Stimulated activated effector memory CD8-positive, alpha-beta T cell treated with anti-CD3 and anti-CD28 coated beads, Interleukin-12 subunit alpha, Interleukin-12 subunit beta, amount 100 ng/mL, for 72 hours (primary cell): ENCODE results near the gene LARP4.
"Not testable (repeated sequence)": the region's sequence is repeated elsewhere in the genome, so short reads cannot be mapped to it uniquely, and the experiment has no call there.

Experiments used
- ATAC-seq: fragments of 150-1000 bp; cut with Tn5 transposase; 2 replicates; pipeline ENCODE4 v1.10.0; 2021
- DNase-seq, 2 donors: peaks; one replicate each; pipeline ENCODE4 v3.0.0; 2021 to 2022; ENCODE audit warnings: low spot score in 2 of 2
- H3K27ac Mint-ChIP-seq: one replicate; pipeline ENCODE4 v1.8.0; 2022; ENCODE audit warnings: mild to moderate bottlenecking, mixed read lengths
- H3K36me3 Mint-ChIP-seq: one replicate; pipeline ENCODE4 v1.8.0; 2022; ENCODE audit warnings: mild to moderate bottlenecking, mixed read lengths
- H3K4me1 Mint-ChIP-seq: one replicate; pipeline ENCODE4 v1.8.0; 2022; ENCODE audit warnings: mixed read lengths
- H3K4me3 Mint-ChIP-seq: one replicate; pipeline ENCODE4 v1.8.0; 2022; ENCODE audit warnings: mild to moderate bottlenecking, mixed read lengths
- H3K9me3 Mint-ChIP-seq: one replicate; pipeline ENCODE4 v1.8.0; 2022; ENCODE audit warnings: mixed read lengths

Gene LARP4

DNA sequence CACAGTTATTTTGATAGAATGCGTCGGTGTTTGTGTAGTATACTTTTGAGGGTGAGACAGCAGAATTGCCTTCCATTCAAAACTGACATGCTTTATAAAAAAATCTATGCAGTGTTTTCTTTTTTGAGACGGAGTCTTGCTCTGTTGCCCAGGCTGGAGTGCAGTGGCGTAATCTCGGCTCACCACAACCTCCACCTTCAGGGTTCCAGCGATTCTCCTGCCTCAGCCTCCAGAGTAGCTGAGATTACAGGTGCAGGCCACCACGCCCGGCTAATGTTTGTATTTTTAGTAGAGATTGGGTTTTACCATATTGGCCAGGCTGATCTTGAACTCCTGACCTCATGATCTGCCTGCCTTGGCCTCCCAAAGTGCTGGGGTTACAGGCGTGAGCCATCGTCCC is 22.7 kb downstream of the LARP4 start:
- not testable (repeated sequence) for H3K9me3 Mint-ChIP-seq, H3K27ac Mint-ChIP-seq, DNase-seq, H3K4me3 Mint-ChIP-seq, ATAC-seq
- Mint-ChIP-seq H3K36me3 (peaks cover 55% of the 10 kb centered on the region), H3K4me1 (peaks cover 18% of the 10 kb centered on the region)

DNA sequence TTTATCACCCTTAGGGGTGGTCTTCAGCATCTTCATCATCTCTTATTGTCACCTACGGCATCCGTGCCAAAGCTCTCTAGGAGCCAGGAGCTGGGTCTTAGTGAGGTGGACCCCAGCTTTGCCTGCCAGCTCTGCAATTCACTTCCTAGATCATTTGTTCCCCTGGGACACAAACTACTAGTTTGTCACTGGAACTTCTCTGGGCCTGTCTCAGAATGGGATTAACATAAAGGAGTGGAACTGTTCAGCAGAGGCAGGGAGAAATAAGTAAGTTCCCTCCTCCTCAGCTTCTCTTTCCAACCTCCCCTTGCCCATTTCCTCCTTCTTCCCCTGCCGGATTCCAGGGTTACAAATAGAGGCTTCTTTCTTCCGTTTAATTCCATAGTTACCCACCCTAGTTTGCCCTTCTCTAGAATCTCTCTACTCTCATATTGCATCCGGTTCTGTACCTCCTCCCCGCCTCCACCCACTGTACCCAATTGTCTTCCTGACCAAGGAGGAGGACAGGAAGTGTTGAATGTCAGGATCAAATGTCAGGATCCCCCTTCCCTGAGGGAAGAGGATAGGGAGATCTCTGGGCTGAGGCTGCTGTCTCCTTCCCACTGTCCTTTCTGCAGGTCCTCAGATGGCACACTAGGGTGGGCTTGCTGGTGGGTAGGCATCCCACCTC is 25.0 kb downstream of the LARP4 start:
- no peak overlapping the region for H3K4me3 Mint-ChIP-seq
- H3K36me3 Mint-ChIP-seq = peaks cover 69% of the 10 kb centered on the region
- H3K4me1 Mint-ChIP-seq = peaks cover 13% of the 10 kb centered on the region
- no peaks in the 10 kb centered on the region for H3K9me3 Mint-ChIP-seq
- DNase-seq = no peak
- H3K27ac Mint-ChIP-seq = peak overlapping the region; percentile 78
- no peak for ATAC-seq

DNA sequence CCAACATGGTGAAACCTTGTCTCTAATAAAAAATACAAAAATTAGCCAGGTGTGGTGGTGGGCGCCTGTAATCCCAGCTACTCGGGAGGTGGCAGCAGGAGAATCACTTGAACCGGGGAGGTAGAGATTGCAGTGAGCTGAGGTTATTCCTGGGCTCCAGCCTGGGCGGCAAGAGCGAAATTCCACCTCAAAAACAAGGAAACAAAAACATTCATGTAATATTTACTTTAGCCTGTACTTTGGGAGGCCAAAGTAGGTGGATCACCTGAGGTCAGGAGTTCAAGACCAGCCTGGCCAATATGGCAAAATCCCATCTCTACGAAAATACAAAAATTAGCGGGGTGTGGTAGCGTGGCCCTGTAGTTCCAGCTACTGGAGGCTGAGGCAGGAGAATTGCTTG is 31.0 kb downstream of the LARP4 start:
- not testable (repeated sequence) for H3K4me1 Mint-ChIP-seq, H3K27ac Mint-ChIP-seq, H3K4me3 Mint-ChIP-seq, H3K9me3 Mint-ChIP-seq, ATAC-seq, DNase-seq
- peaks cover 100% of the 10 kb centered on the region for H3K36me3 Mint-ChIP-seq

DNA sequence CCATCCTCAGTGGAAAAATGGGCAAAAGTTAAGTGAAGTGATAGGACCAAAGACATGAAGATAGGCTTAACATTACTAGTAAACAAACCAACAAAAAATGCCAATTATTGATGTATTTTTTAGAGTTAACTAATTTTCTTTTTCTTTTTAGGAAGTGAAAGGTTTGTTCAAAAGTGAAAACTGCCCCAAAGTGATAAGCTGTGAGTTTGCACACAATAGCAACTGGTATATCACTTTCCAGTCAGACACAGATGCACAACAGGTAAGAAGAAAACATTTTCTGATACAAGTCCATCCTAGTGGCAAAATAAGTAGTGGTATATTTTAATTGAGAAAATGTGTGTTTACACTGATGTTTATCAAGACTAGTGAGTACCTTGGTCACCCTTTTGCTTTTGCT is 39.6 kb downstream of the LARP4 start:
- ATAC-seq (no peak), DNase-seq (no peak)
- H3K4me1 Mint-ChIP-seq = peaks cover 7% of the 10 kb centered on the region
- no peaks in the 10 kb centered on the region for H3K9me3 Mint-ChIP-seq
- peak overlapping the region; percentile 67 for H3K27ac Mint-ChIP-seq
- H3K36me3 Mint-ChIP-seq = peaks cover 100% of the 10 kb centered on the region
- H3K4me3 Mint-ChIP-seq = no peak overlapping the region

DNA sequence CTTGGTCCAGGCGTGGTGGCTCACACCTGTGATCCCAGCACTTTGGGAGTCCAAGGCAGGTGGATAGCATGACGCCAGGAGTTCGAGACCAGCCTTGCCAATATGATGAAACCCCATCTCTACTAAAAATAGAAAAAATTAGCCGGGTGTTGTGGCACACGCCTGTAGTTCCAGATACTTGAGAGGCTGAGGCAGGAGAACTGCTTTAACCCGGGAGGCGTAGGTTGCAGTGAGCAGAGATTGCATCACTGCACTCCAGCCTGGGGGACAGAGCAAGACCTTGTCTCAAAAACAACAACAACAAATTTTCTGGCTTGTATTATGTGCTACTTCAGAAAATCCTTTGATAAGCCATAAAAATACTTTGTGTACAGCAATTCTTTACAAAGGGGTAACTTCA is 41.1 kb downstream of the LARP4 start:
- no peak for DNase-seq
- Mint-ChIP-seq H3K9me3 (no peaks in the 10 kb centered on the region), H3K4me3 (no peak overlapping the region), H3K36me3 (peaks cover 100% of the 10 kb centered on the region), H3K27ac (peak overlapping the region; percentile 53), H3K4me1 (peaks cover 7% of the 10 kb centered on the region)
- ATAC-seq = no peak

DNA sequence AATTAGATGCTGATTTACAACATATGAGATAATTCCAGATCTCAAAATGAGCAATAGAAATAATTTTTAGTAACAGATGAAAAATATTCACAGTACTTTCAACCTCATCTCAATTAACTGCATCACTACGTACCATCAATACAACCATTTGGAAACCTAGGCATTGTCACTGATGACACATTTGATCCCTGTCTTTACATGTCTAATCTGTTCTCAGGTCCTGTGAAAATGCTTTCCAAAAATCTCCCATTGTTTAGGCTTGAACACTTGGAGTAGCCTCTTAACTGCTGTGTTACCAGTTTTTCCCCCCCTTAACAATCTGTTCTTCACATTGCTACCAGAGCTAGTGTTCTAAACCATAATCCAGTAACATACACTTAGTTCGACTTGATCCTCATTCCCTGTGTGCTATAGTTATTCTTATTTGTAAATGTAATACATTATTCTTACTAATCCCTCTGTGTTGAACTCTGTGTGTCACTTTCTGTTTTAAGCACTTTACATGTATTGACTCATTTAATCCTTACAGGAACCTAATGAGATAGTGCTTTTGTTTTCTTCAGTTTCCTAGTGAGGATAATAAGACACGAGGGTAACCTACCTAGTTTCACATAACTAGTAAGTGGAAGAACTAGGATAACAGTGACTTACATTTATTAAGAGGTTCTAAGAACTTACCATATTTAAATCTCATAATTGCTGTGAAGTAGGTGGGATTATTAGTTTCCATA is 41.7 kb downstream of the LARP4 start:
- peaks cover 100% of the 10 kb centered on the region for H3K36me3 Mint-ChIP-seq
- peak; percentile 98 for ATAC-seq

DNA sequence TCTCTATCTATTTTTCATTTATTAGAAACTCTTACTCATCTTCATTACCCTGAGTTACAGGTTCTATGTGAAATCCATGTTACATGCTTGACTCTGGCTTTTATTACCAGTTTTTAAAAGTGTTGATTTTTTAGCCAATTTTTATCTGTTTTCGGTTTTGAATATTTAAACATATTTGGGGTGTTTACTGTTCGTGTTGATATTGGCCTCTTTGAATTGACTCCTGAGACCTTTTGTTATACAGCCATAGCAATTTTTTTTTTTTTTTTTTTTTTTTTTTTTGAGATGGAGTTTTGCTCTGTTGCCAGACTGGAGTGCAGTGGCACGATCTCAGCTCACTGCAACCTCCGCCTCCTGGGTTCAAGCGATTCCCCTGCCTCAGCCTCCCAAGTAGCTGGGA is 49.0 kb downstream of the LARP4 start:
- H3K27ac Mint-ChIP-seq, H3K9me3 Mint-ChIP-seq, ATAC-seq, H3K4me3 Mint-ChIP-seq, H3K4me1 Mint-ChIP-seq, DNase-seq: not testable (repeated sequence)
- peaks cover 100% of the 10 kb centered on the region for H3K36me3 Mint-ChIP-seq

More for the DNA sequence above, 41.7 kb downstream of the LARP4 start:
- Mint-ChIP-seq H3K27ac (peak overlapping the region; percentile 53), H3K4me3 (no peak overlapping the region), H3K4me1 (peaks cover 7% of the 10 kb centered on the region), H3K9me3 (no peaks in the 10 kb centered on the region)
- no peak for DNase-seq

DNA sequence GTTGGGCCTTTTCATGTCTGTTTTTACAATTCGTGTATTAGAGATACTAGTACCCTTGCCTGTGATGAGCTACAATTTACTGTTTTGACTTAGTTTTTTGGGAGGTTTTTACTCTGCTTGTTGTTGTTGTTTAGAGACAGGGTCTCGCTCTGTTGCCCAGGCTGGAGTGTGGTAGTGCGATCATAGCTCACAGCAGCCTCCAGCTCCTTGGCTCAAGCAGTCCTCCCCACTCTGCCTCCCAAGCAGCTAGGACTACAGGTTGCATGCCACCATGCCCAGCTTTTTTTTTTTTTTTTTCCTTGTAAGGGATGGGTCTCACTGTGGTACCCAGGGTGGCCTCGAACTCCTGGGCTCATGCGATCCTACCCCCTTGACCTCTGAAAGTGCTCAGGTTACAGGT is 52.1 kb downstream of the LARP4 start:
- ATAC-seq (no peak), DNase-seq (no peak)
- Mint-ChIP-seq H3K4me1 (no peaks in the 10 kb centered on the region), H3K36me3 (peaks cover 97% of the 10 kb centered on the region), H3K4me3 (no peak overlapping the region), H3K27ac (no peak overlapping the region), H3K9me3 (no peaks in the 10 kb centered on the region)

DNA sequence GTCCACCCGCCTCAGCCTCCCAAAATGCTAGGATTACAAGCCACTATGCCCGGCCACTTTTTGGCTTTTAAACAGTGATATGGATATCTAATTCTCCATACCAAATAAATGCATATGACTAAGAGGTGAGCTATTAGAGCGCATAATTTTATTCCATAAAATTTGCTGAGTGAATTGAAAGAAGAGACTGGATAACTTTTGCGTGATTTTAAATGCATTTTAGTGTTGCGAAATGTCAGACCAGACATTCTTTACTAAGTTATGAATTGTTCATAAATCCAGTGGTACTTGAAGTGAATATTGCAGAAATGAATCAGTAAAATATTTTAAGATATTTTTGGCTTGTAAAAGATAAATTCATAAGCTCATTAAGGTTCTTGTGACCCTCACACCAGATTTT is 53.2 kb downstream of the LARP4 start:
- H3K36me3 Mint-ChIP-seq = peaks cover 94% of the 10 kb centered on the region
- no peak overlapping the region for H3K4me3 Mint-ChIP-seq
- H3K4me1 Mint-ChIP-seq = no peaks in the 10 kb centered on the region
- no peaks in the 10 kb centered on the region for H3K9me3 Mint-ChIP-seq
- H3K27ac Mint-ChIP-seq = no peak overlapping the region
- DNase-seq = no peak
- ATAC-seq = no peak

DNA sequence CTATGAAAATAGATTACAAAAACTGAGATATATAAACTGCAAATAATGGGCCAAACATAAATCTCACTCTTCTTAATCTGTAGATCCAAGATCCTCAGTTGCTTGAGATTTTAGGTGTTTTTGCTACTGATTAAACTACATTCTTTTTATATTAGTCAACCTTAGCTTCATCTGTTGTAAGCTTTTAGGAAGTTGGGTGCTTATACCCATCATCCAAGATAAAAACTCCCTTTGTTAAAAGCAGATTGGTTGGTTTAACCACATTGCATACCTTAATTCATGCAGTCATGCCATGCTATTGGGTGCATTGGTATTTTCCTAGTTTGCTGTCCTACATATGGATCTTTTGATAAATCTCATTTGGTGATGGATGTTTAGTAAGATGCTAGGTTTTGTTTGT is 57.9 kb downstream of the LARP4 start:
- Mint-ChIP-seq H3K4me1 (no peaks in the 10 kb centered on the region), H3K36me3 (peaks cover 94% of the 10 kb centered on the region), H3K4me3 (no peak overlapping the region), H3K9me3 (no peaks in the 10 kb centered on the region), H3K27ac (no peak overlapping the region)
- DNase-seq = no peak
- no peak for ATAC-seq

DNA sequence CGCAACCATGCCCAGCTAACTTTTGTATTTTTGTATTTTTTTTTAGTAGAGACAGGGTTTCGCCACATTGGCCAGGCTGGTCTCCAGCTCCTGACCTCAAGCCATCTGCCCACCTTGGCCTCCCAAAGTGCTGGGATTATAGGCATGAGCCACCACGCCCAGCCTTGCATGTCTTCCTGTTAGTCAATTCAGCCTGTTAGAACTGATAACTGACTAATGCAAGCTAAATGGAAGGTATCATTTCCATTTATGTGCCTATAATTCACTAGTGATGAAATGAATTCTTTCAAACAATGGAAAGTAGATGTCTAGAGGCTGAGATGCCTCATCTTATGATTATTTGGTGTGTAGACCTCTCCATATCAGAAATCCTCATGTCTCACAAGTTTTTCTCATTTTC is 66.8 kb downstream of the LARP4 start:
- no peak overlapping the region for H3K27ac Mint-ChIP-seq
- ATAC-seq = no peak
- no peaks in the 10 kb centered on the region for H3K4me1 Mint-ChIP-seq
- no peak for DNase-seq
- peaks cover 95% of the 10 kb centered on the region for H3K36me3 Mint-ChIP-seq
- no peak overlapping the region for H3K4me3 Mint-ChIP-seq
- no peaks in the 10 kb centered on the region for H3K9me3 Mint-ChIP-seq

DNA sequence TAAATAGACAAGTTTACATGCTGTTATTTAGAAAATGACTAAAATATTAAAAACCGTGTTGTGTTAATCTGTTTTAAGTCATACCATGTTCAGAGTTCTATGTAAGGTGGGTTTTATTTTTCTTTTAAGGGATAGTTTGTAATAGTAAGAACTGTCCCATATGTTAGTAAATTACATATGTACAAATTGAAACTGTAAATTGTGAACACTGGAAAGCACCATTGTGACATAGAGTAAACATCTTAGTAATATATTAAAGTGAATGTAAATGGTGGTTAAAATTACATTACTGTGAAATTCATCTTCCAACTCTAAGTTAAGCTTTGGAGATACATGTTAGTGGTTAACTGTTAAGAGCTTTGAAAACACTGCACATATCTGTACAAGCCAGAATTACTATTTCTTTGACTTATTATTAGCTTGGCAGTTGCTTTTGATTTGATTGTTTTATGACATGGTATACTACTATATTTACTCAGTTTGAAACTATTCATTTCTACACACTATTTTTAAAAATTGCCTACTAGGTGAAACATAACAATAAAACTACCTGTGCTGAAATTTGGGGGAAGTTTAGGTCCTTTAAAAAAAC is 76.7 kb downstream of the LARP4 start:
- Mint-ChIP-seq H3K4me3 (no peak overlapping the region), H3K27ac (peak overlapping the region; percentile 35)
- ATAC-seq = peak; percentile 77

DNA sequence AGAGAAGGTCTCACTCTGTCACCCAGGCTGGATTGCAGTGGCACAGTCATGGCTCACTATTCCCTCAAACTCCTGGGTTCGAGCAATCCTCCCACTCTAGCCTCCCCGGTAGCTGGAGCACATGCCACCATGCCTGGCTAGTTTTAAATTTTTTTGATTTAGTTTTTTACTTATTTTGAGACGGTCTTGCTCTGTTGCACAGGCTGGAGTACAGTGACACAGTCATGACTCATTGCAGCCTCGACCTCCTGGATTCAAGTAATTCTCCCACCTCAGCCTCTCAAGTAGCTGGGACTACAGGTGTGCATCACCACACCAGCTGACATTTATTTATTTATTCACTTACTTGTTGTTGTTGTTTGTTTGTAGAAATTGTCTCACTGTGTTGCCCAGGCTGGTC is 81.9 kb downstream of the LARP4 start:
- H3K27ac Mint-ChIP-seq = no peak overlapping the region
- H3K4me3 Mint-ChIP-seq = no peak overlapping the region
- peaks cover 24% of the 10 kb centered on the region for H3K36me3 Mint-ChIP-seq
- H3K9me3 Mint-ChIP-seq = no peaks in the 10 kb centered on the region
- DNase-seq (no peak), ATAC-seq (no peak)
- no peaks in the 10 kb centered on the region for H3K4me1 Mint-ChIP-seq

More for the DNA sequence above, 76.7 kb downstream of the LARP4 start:
- Mint-ChIP-seq H3K4me1 (no peaks in the 10 kb centered on the region), H3K9me3 (no peaks in the 10 kb centered on the region), H3K36me3 (peaks cover 76% of the 10 kb centered on the region)
- no peak for DNase-seq

DNA sequence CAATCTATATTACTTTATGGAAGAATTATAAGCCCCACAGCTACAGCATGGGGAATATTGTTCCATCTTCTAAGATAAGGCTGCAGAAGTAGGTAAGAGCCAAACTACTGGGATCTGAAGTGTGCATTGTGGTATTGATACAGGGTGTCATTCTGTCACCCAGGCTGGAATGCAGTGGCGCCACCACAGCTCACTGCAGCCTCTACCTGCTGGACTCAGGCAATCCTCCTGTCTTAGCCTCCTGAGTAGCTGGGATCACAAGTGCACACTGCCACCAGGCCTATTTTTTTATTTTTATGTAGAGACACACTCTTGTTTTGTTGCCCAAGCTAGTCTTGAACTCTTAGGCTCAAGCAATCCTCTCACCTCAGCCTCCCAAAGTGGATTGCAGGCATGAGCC is 82.8 kb downstream of the LARP4 start:
- Mint-ChIP-seq H3K4me3 (no peak overlapping the region), H3K36me3 (peaks cover 15% of the 10 kb centered on the region), H3K4me1 (no peaks in the 10 kb centered on the region), H3K27ac (no peak overlapping the region), H3K9me3 (no peaks in the 10 kb centered on the region)
- ATAC-seq (no peak), DNase-seq (no peak)

DNA sequence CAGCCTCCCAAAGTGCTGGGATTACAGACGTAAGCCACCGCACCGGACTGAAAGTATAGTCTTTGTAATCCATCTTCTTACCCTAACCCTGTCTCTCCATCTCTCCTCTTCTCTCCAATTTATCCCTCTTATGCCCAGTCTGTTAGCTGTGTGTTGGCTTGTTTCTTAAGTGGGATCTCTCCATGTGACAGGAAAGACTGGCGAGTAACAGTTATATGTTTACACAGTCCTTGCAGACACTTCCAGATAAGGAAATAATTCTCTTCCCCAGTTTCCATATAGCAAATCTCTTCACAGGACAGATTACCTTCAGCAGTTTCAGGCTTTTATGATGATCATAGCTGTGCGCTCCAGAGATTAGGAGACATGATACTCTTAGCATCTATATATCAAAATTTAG is 88.1 kb downstream of the LARP4 start:
- Mint-ChIP-seq H3K36me3 (no peaks in the 10 kb centered on the region), H3K4me1 (no peaks in the 10 kb centered on the region), H3K27ac (no peak overlapping the region), H3K4me3 (no peak overlapping the region), H3K9me3 (peaks cover 4% of the 10 kb centered on the region)
- no peak for DNase-seq
- ATAC-seq = no peak

DNA sequence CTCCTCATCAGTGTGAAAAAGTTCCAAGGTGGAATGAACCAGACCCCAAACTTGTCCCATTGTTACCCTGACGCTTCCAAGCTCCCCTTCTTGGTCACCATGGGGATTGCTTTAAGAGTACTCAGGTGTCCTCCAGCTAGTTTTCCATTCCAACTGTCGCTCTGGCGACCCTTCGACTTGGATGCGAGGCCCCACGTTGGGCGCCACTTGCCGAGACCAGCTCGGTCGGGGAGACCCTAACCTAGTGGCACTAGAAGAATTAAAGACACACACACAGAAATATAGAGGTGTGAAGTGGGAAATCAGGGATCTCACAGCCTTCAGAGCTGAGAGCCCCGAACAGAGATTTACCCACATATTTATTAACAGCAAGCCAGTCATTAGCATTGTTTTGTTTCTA is 97.4 kb downstream of the LARP4 start:
- H3K9me3 Mint-ChIP-seq = peaks cover 20% of the 10 kb centered on the region
- H3K27ac Mint-ChIP-seq, DNase-seq, H3K4me3 Mint-ChIP-seq, H3K4me1 Mint-ChIP-seq, ATAC-seq, H3K36me3 Mint-ChIP-seq: not testable (repeated sequence)
